ENCODE results near the gene CD14.
"Not testable (repeated sequence)": the region's sequence is repeated elsewhere in the genome, so short reads cannot be mapped to it uniquely, and the experiment has no call there.

Gene CD14

GRCh38 chr5:140635291-140636257 lies 2.6 kb upstream of the CD14 start:
- DNase-seq (ENCODE audit: low spot score) (no peak), FAIRE-seq (no peak)

DNA sequence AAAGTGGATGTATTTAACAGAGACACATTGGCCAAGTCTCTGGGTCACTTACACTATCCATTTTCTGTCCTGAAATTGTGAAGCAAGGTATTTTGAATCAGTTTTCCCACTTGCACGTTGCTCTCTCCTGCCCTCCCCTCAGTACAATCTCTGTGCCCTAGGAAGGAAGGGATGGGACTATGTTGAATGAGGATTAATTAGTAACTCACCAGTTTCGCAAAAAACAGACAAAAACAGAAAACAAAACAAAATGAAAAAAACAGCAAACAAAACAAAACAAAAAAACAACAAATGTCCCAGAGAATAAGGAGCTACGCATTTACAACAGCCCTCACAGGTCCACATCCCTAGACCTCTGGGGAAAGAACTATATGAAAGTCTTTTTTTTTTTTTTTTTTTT lies 1.1 kb upstream of the CD14 start:
- DNase-seq (ENCODE audit: low spot score) (no peak), FAIRE-seq (no peak)

DNA sequence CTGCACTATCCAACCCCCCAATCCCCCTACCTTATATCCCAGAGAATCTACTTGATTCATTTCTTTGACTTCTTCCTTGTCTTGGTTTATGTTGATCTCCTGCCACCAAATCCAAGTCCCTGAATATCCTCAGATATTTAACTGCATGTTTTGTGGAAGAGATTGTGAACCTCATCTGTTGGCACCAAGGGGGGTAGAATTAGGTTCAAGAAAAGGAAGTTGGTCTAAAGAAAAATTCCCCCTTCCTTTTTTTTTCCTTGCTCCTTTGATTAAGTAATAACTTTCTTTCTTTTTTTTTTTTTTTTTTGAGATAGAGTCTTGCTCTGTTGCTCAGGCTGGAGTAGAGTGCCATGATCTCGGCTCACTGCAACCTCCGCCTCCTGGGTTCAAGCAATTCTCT lies 526 bp upstream of the CD14 start:
- FAIRE-seq = no peak
- no peak for DNase-seq (ENCODE audit: low spot score)

- FAIRE-seq = no peak
- DNase-seq (ENCODE audit: low spot score) = no peak
Observed at GRCh38 chr5:140632366-140633020, 482 bp downstream of the CD14 start.

DNA sequence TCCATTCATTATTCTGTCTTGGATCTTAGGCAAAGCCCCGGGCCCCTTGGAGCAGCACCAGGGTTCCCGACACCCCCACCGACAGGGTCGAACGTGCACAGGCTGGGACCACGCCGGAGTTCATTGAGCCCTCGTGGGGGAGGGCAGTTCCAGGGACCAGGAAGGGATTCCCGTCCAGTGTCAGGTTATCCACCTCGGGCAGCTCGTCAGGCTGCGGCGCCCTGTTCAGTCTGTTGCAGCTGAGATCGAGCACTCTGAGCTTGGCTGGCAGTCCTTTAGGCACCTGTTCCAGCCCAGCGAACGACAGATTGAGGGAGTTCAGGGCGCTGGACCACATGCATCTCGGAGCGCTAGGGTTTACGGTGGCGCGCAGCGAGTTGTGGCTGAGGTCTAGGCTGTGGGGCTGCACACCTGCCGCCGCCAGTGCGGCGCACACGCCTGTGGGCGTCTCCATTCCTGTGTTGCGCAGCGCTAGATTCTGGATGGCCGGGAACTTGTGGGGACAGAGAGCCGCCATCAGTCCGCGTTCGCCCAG lies 1.1 kb downstream of the CD14 start:
- DNase-seq (ENCODE audit: low spot score) (no peak), FAIRE-seq (no peak)

DNA sequence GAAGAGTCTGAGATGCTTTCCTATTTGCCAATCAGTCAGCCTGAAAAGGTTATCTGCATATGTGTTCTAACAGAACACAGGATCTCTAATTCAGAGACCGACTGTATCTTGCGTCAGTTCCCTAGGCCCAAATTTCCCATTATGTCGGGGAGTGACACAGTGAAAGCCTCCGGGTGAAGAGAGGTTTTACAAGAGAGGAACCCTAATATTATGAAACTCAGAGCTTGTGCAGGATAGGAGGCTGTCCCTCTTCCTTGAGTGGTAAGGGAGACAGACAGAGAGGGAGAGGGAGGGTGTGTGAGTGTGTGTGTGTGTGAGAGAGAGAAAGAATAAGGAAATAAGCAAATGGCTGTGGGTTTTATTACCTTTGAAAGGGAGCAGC lies 1.9 kb downstream of the CD14 start:
- FAIRE-seq (no peak), DNase-seq (ENCODE audit: low spot score) (no peak)

- no peak for DNase-seq (ENCODE audit: low spot score)
- no peak for FAIRE-seq
Observed at GRCh38 chr5:140630292-140631035, 2.5 kb downstream of the CD14 start.

DNA sequence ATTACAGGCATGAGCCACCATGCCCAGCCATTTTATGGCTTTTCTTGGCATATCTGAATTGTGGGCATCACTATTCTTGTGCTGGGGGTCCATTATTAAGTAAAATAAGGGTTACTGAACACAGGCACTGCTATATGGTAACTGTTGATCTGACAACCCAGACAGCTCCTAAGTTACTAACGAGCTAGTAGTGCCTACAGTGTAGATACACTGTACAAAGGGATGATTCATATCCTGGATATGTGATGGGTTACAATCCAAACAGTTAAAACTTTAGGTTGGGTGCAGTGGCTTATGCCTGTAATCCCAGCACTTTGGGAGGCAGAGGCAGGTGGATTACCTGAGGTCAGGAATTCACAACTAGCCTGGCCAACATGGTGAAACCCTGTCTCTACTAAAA lies 4.3 kb downstream of the CD14 start:
- DNase-seq (ENCODE audit: low spot score) = peak; percentile 24
- FAIRE-seq = no peak

- DNase-seq (ENCODE audit: low spot score) (no peak), FAIRE-seq (no peak)
Observed at GRCh38 chr5:140627972-140628371, 5.0 kb downstream of the CD14 start.

DNA sequence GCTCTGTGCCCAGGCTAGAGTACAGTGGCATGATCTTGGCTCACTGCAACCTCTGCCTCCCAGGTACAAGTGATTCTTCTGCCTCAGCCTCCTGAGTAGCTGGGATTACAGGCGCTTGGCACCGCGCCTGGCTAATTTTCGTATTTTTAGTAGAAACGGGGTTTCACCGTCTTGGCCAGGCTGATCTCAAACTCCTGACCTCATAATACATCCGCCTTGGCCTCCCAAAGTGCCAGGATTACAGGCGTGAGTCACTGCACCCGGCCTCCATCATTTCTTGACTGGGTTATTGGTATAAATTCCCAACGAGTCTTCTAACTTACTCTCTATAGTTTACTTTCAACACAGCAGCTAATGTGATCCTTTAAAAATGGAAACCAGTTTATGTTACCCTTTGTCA lies 8.1 kb downstream of the CD14 start:
- not testable (repeated sequence) for FAIRE-seq; DNase-seq (ENCODE audit: low spot score)

- FAIRE-seq = not testable (repeated sequence)
Observed at GRCh38 chr5:140623061-140623460, 9.9 kb downstream of the CD14 start.

GRCh38 chr5:140622301-140622700 lies 10.7 kb downstream of the CD14 start:
- no peak for FAIRE-seq
- no peak for DNase-seq (ENCODE audit: low spot score)

More at GRCh38 chr5:140623061-140623460, 9.9 kb downstream of the CD14 start:
- DNase-seq (ENCODE audit: low spot score) = not testable (repeated sequence)

DNA sequence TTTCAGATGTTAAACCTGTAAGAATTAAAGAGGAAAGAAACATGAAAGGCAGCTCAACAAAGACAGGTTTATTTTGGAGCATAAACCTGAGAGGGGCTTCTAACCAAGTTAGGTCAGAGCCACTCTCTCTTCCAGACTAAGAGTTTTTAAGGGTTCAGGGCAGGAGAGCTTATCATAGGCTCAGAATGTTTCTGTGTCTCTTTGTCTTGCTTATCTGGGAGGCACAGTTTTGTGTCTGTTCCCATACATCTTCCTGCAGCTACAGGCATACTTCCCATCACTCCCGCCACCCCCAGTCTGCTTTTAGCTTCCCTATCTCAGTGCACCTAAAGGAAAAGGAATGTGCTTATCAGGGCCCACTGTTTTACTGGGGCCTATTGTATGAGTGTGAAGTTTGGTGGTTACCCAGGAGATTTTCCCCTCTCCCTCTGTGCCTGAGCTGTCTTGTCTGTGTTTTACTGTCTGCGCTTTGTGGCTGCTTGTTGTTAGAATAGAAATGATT lies 21.9 kb downstream of the CD14 start:
- FAIRE-seq (no peak), DNase-seq (ENCODE audit: low spot score) (no peak)

GRCh38 chr5:140609126-140609525 lies 23.8 kb downstream of the CD14 start:
- DNase-seq (ENCODE audit: low spot score) = no peak
- FAIRE-seq = no peak

DNA sequence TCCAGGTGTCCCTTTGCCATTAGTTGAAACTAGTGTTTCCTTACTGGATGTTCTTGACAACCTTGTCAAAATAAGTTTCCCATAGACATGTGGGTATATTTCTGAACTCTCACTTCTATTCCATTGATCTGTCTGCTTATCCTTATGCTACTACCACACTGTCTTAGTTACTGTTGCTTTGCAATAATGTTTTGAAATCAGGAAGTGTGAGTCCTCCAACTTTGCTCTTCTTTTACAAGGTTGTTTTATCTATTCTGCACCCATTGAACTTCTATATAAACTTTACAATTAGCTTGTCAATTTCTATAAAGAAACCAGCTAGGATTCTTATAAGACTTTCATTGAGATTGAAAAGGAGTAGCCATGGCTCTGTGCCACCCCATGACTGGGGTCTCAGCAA lies 24.3 kb downstream of the CD14 start:
- DNase-seq (ENCODE audit: low spot score) (no peak), FAIRE-seq (no peak)

- FAIRE-seq (no peak), DNase-seq (ENCODE audit: low spot score) (no peak)
Observed at GRCh38 chr5:140607031-140607430, 25.9 kb downstream of the CD14 start.

DNA sequence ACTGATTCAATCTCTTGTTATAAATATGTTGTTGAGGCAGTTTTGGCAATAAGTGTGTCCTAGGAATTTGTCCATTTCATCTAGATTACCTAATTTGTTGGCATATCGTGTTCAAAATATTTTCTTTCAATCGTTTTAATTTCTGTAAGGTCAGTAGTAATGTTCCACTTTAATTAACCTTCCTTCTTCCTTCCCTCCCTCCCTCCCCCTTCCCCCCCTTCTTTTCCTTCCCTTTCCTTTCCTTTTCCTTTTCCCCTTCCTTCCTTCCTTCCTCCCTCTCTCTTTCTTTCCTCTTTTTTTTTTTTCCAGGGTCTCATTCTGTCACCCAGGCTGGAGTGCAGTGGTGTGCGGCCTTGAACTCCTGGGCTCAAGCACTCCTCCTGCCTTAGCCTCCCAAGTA lies 27.1 kb downstream of the CD14 start:
- no peak for FAIRE-seq

DNA sequence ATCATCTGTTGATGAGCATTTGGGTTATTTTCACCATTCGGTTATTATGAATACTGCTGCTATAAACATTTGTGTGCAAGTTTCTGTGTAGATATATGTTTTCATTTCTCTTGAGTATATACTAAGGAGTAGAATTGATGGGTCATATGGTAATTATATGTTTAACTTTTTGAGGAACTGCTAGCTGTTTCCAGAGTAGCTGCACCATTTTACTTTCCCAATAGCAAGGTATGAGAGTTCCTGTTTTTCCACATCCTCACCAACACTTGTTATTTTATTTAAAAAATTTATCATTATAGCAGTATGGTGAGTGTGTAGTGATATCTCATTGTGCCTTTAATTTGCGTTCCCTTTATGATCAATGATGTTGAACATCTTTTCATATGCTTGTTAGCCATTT lies 29.2 kb downstream of the CD14 start:
- FAIRE-seq (no peak), DNase-seq (ENCODE audit: low spot score) (no peak)

More for the DNA sequence above, 27.1 kb downstream of the CD14 start:
- no peak for DNase-seq (ENCODE audit: low spot score)

DNA sequence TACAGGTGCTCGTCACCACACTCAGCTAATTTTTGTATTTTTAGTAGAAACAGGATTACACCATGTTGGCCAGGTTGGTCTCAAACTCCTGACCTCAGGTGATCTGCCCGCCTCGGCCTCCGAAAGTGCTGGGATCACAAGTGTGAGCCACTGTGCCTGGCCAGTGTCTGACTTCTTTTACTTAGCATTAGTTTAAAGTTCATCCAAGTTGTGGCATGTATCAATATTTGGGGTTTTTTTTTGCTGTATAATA lies 29.6 kb downstream of the CD14 start:
- DNase-seq (ENCODE audit: low spot score); FAIRE-seq: not testable (repeated sequence)

DNA sequence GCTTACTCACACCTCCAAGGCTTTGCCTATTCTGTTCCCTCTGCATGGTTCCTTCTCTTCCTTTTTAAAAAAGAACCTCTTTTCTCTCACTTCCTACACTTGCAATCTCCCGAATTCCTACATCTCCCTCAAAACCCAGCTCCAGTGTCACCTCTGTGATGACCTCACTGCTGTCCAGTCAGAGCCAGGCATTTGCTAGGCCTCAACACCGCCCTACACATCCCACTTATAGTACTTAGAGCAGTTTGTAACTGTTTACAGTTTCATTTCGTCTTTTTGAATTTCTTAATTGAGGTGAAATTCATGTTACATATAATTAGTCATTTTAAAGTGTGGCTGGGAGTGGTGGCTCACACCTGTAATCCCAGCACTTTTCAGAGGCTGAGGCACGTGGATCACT lies 30.8 kb downstream of the CD14 start:
- FAIRE-seq (no peak), DNase-seq (ENCODE audit: low spot score) (no peak)

DNA sequence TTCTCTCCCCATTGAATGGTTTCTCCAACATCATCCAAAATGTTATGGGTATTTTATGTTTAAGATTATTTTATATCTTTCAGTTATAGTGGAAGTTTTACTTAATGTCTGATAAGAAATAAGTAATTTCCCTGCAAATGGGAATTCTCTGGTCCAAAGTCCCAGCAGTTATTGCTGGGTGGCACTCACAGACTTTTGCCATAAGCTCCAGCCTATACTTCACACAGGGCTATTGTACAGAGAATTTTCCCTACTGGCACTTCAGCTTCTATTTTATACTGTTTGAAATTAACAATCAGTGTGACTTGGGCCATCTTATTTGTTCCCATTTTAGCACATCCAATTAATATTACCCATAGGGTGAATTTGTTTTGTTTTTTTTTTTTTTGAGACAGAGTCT lies 32.9 kb downstream of the CD14 start:
- no peak for FAIRE-seq

DNA sequence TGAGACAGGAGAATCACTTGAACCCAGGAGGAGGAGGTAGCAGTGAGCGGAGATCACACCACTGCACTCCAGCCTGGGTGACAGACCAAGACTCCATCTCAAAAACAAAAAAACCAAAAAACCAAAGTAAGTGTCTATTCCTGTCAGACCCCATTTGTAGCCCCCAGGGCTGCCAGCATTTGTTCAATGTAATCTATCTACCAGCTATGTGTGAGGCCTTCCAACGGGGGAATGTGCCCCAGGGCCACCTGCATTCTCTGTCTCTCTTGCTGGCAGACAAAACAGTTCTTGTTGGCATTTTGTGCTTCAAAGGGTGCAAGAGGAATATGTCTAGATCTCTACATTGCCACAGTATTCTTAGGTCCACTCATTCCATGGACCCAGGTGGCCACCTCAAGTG lies 34.1 kb downstream of the CD14 start:
- DNase-seq (ENCODE audit: low spot score) = no peak
- no peak for FAIRE-seq

More for the DNA sequence above, 32.9 kb downstream of the CD14 start:
- DNase-seq (ENCODE audit: low spot score) = no peak

Measured in urothelium cell line (cell line).